Mesendoderm (in vitro differentiated cells): ENCODE measurements around the gene ATF3.

ENCODE experiments used
- DNase-seq: peaks from one replicate; pipeline ENCODE4 v3.0.0; 2013
- H2AK5ac ChIP-seq: 2 replicates; pipeline ENCODE4 v1.6.1; 2013; ENCODE audit warnings: low read length, inconsistent platforms
- H2BK120ac ChIP-seq: 2 replicates; pipeline ENCODE4 v1.6.1; 2013; ENCODE audit warnings: low read depth, mild to moderate bottlenecking, low read length, moderate library complexity, mixed read lengths
- H2BK15ac ChIP-seq: replicated peaks from 2 replicates; pipeline ENCODE4 v1.6.1; 2013; ENCODE audit warnings: low read depth, mild to moderate bottlenecking, moderate library complexity
- H2BK5ac ChIP-seq: 2 replicates; pipeline ENCODE4 v1.6.1; 2013; ENCODE audit warnings: low read length, inconsistent platforms
- H3K18ac ChIP-seq: 2 replicates; pipeline ENCODE4 v1.6.1; 2013; ENCODE audit warnings: mild to moderate bottlenecking, low read length, mixed read lengths
- H3K23ac ChIP-seq: one replicate; pipeline ENCODE4 v1.6.1; 2013; ENCODE audit warnings: low read length
- H3K27ac ChIP-seq: 2 replicates; pipeline ENCODE4 v1.5.1; 2013; ENCODE audit warnings: low read depth, mild to moderate bottlenecking, inconsistent platforms, low read length, moderate library complexity
- H3K27me3 ChIP-seq: 2 replicates; pipeline ENCODE4 v1.6.1; 2013; ENCODE audit warnings: low read length, control low read depth, mild to moderate bottlenecking, inconsistent platforms; ENCODE audit not compliant: insufficient read depth, poor library complexity
- H3K36me3 ChIP-seq: 2 replicates; pipeline ENCODE4 v1.6.1; 2013; ENCODE audit warnings: low read length, inconsistent platforms; ENCODE audit not compliant: control insufficient read depth, insufficient read depth
- H3K4ac ChIP-seq: one replicate; pipeline ENCODE4 v1.6.1; 2013; ENCODE audit warnings: low read depth, mild to moderate bottlenecking, low read length, moderate library complexity
- H3K4me1 ChIP-seq: 2 replicates; pipeline ENCODE4 v1.6.1; 2013; ENCODE audit warnings: low read depth, low read length, inconsistent platforms; ENCODE audit not compliant: control insufficient read depth
- H3K4me2 ChIP-seq: 2 replicates; pipeline ENCODE4 v1.6.1; 2013; ENCODE audit warnings: low read length
- H3K4me3 ChIP-seq: 2 replicates; pipeline ENCODE4 v1.5.1; 2013; ENCODE audit warnings: mild to moderate bottlenecking, low read length
- H3K56ac ChIP-seq: one replicate; pipeline ENCODE4 v1.6.1; 2013; ENCODE audit warnings: low read length
- H3K79me1 ChIP-seq: 2 replicates; pipeline ENCODE4 v1.6.1; 2013; ENCODE audit warnings: low read length, inconsistent platforms
- H3K79me2 ChIP-seq: 2 replicates; pipeline ENCODE4 v1.6.1; 2013; ENCODE audit warnings: mild to moderate bottlenecking, low read length; ENCODE audit not compliant: control insufficient read depth, insufficient read depth
- H3K9ac ChIP-seq: 2 replicates; pipeline ENCODE4 v1.6.1; 2013; ENCODE audit warnings: low read length, inconsistent platforms
- H4K5ac ChIP-seq: one replicate; pipeline ENCODE4 v1.6.1; 2013; ENCODE audit warnings: low read length
- H4K8ac ChIP-seq: one replicate; pipeline ENCODE4 v1.6.1; 2013; ENCODE audit warnings: low read depth, mild to moderate bottlenecking, control low read depth, low read length, moderate library complexity
- WGBS: extraction: QIAGEN DNeasy Blood & Tissue Kit; methylation state at CpG from one replicate; pipeline ENCODE4 v1.1.7; 2013; ENCODE audit warnings: low lambda C conversion rate, missing lambda C conversion rate; ENCODE audit not compliant: insufficient coverage; ENCODE audit errors: extremely low coverage; 5-methylcytosine and 5-hydroxymethylcytosine counted together

ATF3 gene

GRCh38 chr1:212587888-212588510 lies 20.6 kb upstream of the ATF3 start:
- no peak overlapping the region for H4K5ac ChIP-seq
- H3K27ac ChIP-seq, result no peak overlapping the region
- H3K4me2 ChIP-seq, result no peak overlapping the region
- no peaks in the 10 kb centered on the region for H3K36me3 ChIP-seq
- DNase-seq, result no peak
- H3K79me1 ChIP-seq, result no peaks in the 10 kb centered on the region
- no peak overlapping the region for H2BK5ac ChIP-seq
- H3K4me3 ChIP-seq, result no peak overlapping the region
- no peaks in the 10 kb centered on the region for H3K27me3 ChIP-seq
- no peak overlapping the region for H3K56ac ChIP-seq
- no peak overlapping the region for H3K4ac ChIP-seq
- H3K23ac ChIP-seq, result no peak overlapping the region
- H2BK15ac ChIP-seq, result no peak overlapping the region
- no peak overlapping the region for H3K18ac ChIP-seq
- H3K9ac ChIP-seq, result no peak overlapping the region
- WGBS, result no CpG with 5 or more reads among the region's 13 CpGs
- H2BK120ac ChIP-seq, result no peak overlapping the region
- H3K79me2 ChIP-seq, result no peaks in the 10 kb centered on the region
- H3K4me1 ChIP-seq, result no peaks in the 10 kb centered on the region
- H4K8ac ChIP-seq, result no peak overlapping the region
- no peak overlapping the region for H2AK5ac ChIP-seq

- Histone ChIP-seq H3K4me3 (no peak overlapping the region), H3K4me1 (no peaks in the 10 kb centered on the region), H2AK5ac (no peak overlapping the region), H4K8ac (no peak overlapping the region), H3K36me3 (no peaks in the 10 kb centered on the region), H3K79me2 (no peaks in the 10 kb centered on the region), H3K4me2 (no peak overlapping the region), H3K9ac (no peak overlapping the region), H3K18ac (no peak overlapping the region), H3K79me1 (no peaks in the 10 kb centered on the region), H3K23ac (no peak overlapping the region), H2BK120ac (no peak overlapping the region), H3K27me3 (no peaks in the 10 kb centered on the region), H3K4ac (no peak overlapping the region), H3K27ac (no peak overlapping the region), H2BK15ac (no peak overlapping the region), H2BK5ac (no peak overlapping the region), H4K5ac (no peak overlapping the region), H3K56ac (no peak overlapping the region)
- no CpG with 5 or more reads among the region's 3 CpGs for WGBS
- DNase-seq, result no peak
These were observed 19.1 kb upstream of the ATF3 start for GRCh38 chr1:212589446-212589845.

GRCh38 chr1:212591922-212592321 lies 16.6 kb upstream of the ATF3 start:
- no peaks in the 10 kb centered on the region for H3K36me3 ChIP-seq
- no peaks in the 10 kb centered on the region for H3K27me3 ChIP-seq
- no peak overlapping the region for H2AK5ac ChIP-seq
- peaks cover 2% of the 10 kb centered on the region for H3K4me1 ChIP-seq
- no peak overlapping the region for H2BK15ac ChIP-seq
- H3K23ac ChIP-seq, result no peak overlapping the region
- H3K4me2 ChIP-seq, result no peak overlapping the region
- H4K8ac ChIP-seq, result no peak overlapping the region
- no peak overlapping the region for H3K18ac ChIP-seq
- H4K5ac ChIP-seq, result no peak overlapping the region
- H2BK120ac ChIP-seq, result no peak overlapping the region
- no peaks in the 10 kb centered on the region for H3K79me1 ChIP-seq
- H3K56ac ChIP-seq, result no peak overlapping the region
- 100% methylated on average over 1 of the region's 3 CpGs for WGBS
- H3K4me3 ChIP-seq, result no peak overlapping the region
- H3K4ac ChIP-seq, result no peak overlapping the region
- DNase-seq, result no peak
- no peak overlapping the region for H2BK5ac ChIP-seq
- no peak overlapping the region for H3K9ac ChIP-seq
- no peaks in the 10 kb centered on the region for H3K79me2 ChIP-seq
- no peak overlapping the region for H3K27ac ChIP-seq

- no peak overlapping the region for H3K23ac ChIP-seq
- H3K18ac ChIP-seq, result no peak overlapping the region
- no peak overlapping the region for H2BK5ac ChIP-seq
- H3K9ac ChIP-seq, result no peak overlapping the region
- no peaks in the 10 kb centered on the region for H3K79me2 ChIP-seq
- no peak overlapping the region for H3K27ac ChIP-seq
- WGBS, result no CpG with 5 or more reads among the region's 3 CpGs
- H3K4me3 ChIP-seq, result no peak overlapping the region
- no peak overlapping the region for H4K5ac ChIP-seq
- H2AK5ac ChIP-seq, result no peak overlapping the region
- H3K56ac ChIP-seq, result no peak overlapping the region
- peaks cover 2% of the 10 kb centered on the region for H3K4me1 ChIP-seq
- no peak overlapping the region for H2BK15ac ChIP-seq
- H3K4me2 ChIP-seq, result no peak overlapping the region
- no peak overlapping the region for H2BK120ac ChIP-seq
- H3K79me1 ChIP-seq, result no peaks in the 10 kb centered on the region
- no peak overlapping the region for H4K8ac ChIP-seq
- H3K4ac ChIP-seq, result no peak overlapping the region
- no peaks in the 10 kb centered on the region for H3K36me3 ChIP-seq
- DNase-seq, result no peak
- H3K27me3 ChIP-seq, result no peaks in the 10 kb centered on the region
These were observed 14.7 kb upstream of the ATF3 start for GRCh38 chr1:212593821-212594251.

- Histone ChIP-seq H3K27me3 (no peaks in the 10 kb centered on the region), H3K79me2 (no peaks in the 10 kb centered on the region), H3K4me3 (no peak overlapping the region), H3K56ac (no peak overlapping the region), H3K9ac (no peak overlapping the region), H3K79me1 (no peaks in the 10 kb centered on the region), H2BK5ac (no peak overlapping the region), H3K23ac (no peak overlapping the region), H3K36me3 (no peaks in the 10 kb centered on the region), H3K4me1 (peaks cover 2% of the 10 kb centered on the region), H3K4me2 (no peak overlapping the region), H3K18ac (no peak overlapping the region), H2AK5ac (no peak overlapping the region), H4K5ac (no peak overlapping the region), H2BK120ac (no peak overlapping the region), H2BK15ac (no peak overlapping the region), H4K8ac (peak overlapping the region; percentile 28), H3K4ac (no peak overlapping the region), H3K27ac (no peak overlapping the region)
- DNase-seq, result no peak
- no CpG with 5 or more reads among the region's 3 CpGs for WGBS
These were observed 13.9 kb upstream of the ATF3 start for GRCh38 chr1:212594640-212595039.

- Histone ChIP-seq H3K18ac (no peak overlapping the region), H3K27ac (no peak overlapping the region), H2BK15ac (no peak overlapping the region), H3K4me3 (no peak overlapping the region), H3K79me1 (no peaks in the 10 kb centered on the region), H3K4me1 (peaks cover 2% of the 10 kb centered on the region), H3K36me3 (no peaks in the 10 kb centered on the region), H3K4me2 (no peak overlapping the region), H2AK5ac (no peak overlapping the region), H3K79me2 (no peaks in the 10 kb centered on the region), H3K23ac (no peak overlapping the region), H3K27me3 (no peaks in the 10 kb centered on the region), H2BK5ac (no peak overlapping the region), H2BK120ac (no peak overlapping the region), H4K5ac (no peak overlapping the region), H4K8ac (no peak overlapping the region), H3K4ac (no peak overlapping the region), H3K56ac (no peak overlapping the region), H3K9ac (no peak overlapping the region)
- peak; percentile 71 for DNase-seq
- no CpG with 5 or more reads among the region's 8 CpGs for WGBS
These were observed 13.3 kb upstream of the ATF3 start for GRCh38 chr1:212595229-212595628.
